SK-N-MC (cell line): ENCODE data around the gene P2RY10.

Source experiments
- DNase-seq: peaks from one replicate; pipeline ENCODE4 v3.0.0-alpha.2; 2011; ENCODE audit warnings: low read depth, low spot score
- H3K27ac ChIP-seq: fragments of 200-600 bp; sonication (generic); 2 replicates; pipeline ENCODE4 v1.5.1; 2016; ENCODE audit warnings: mixed run types
- H3K36me3 ChIP-seq: fragments of 200-600 bp; sonication (generic); 2 replicates; pipeline ENCODE4 v1.6.1; 2017; ENCODE audit warnings: antibody characterized with exemption, low read length, mixed read lengths; ENCODE audit not compliant: insufficient read depth
- H3K4me3 ChIP-seq: fragments of 200-600 bp; sonication (generic); 2 replicates; pipeline ENCODE4 v1.5.1; 2016
- H3K9ac ChIP-seq: fragments of 200-600 bp; sonication (generic); 2 replicates; pipeline ENCODE4 v1.8.0; 2017; ENCODE audit warnings: mixed run types, mixed read lengths; ENCODE audit not compliant: insufficient read length
- H3K9me3 ChIP-seq: fragments of 200-600 bp; sonication (generic); 2 replicates; pipeline ENCODE4 v1.6.1; 2017; ENCODE audit warnings: low read depth, mild to moderate bottlenecking, antibody characterized with exemption, low read length, moderate library complexity, mixed read lengths
- EZH2 ChIP-seq: fragments of 200-600 bp; sonication (generic); IDR thresholded peaks from one replicate; pipeline ENCODE4 v1.6.1; 2017; ENCODE audit warnings: antibody characterized with exemption
- FOXP2 ChIP-seq: optimal IDR thresholded peaks from 2 replicates; pipeline ENCODE3; 2011; ENCODE audit warnings: mild to moderate bottlenecking, moderate library complexity; ENCODE audit not compliant: insufficient read depth; ENCODE audit errors: extremely low read length, control extremely low read depth
- POLR2AphosphoS5 ChIP-seq: IDR thresholded peaks from 2 replicates; pipeline ENCODE4 v1.6.1; 2012; ENCODE audit warnings: mild to moderate bottlenecking, low read depth, low read length, borderline replicate concordance

The P2RY10 gene

GRCh38 chrX:78945186-78945912 lies at the start of gene P2RY10:
TSS of gene P2RY10 (plus strand) at chrX:78945391. CDS start at chrX:78960521, 15,130 bp downstream.
- no peak within 1 kb of the TSS for H3K4me3 ChIP-seq

GRCh38 chrX:78922754-78923153 lies 22.4 kb upstream of the P2RY10 start:
- Histone ChIP-seq H3K36me3 (no peaks in the 10 kb centered on the region), H3K27ac (no peak overlapping the region), H3K9me3 (no peaks in the 10 kb centered on the region), H3K9ac (no peak overlapping the region), H3K4me3 (no peak overlapping the region)
- TF ChIP-seq POLR2AphosphoS5 (no peak), FOXP2 (no peak), EZH2 (no peak)
- DNase-seq: no peak

More at GRCh38 chrX:78945186-78945912, at the start of gene P2RY10:
- no peak for TF ChIP-seq POLR2AphosphoS5
- no peak for TF ChIP-seq FOXP2
- TF ChIP-seq EZH2: no peak
- Histone ChIP-seq H3K36me3 (no peaks in the 10 kb centered on the region), H3K9ac (no peak within 1 kb of the TSS), H3K9me3 (no peaks in the 10 kb centered on the region), H3K27ac (no peak within 1 kb of the TSS)
- DNase-seq: no peak

- no peak for DNase-seq
- TF ChIP-seq EZH2 (no peak), FOXP2 (no peak), POLR2AphosphoS5 (no peak)
- Histone ChIP-seq H3K27ac (no peak overlapping the region), H3K36me3 (no peaks in the 10 kb centered on the region), H3K9ac (no peak overlapping the region), H3K9me3 (no peaks in the 10 kb centered on the region), H3K4me3 (no peak overlapping the region)
Observed at GRCh38 chrX:78923198-78924015, 21.8 kb upstream of the P2RY10 start.

GRCh38 chrX:78931814-78932213 lies 13.4 kb upstream of the P2RY10 start:
- Histone ChIP-seq H3K4me3 (no peak overlapping the region), H3K9me3 (no peaks in the 10 kb centered on the region), H3K36me3 (no peaks in the 10 kb centered on the region), H3K9ac (no peak overlapping the region), H3K27ac (no peak overlapping the region)
- TF ChIP-seq EZH2: no peak
- no peak for DNase-seq

- H3K9ac ChIP-seq: no peak overlapping the region
- DNase-seq: no peak
- H3K36me3 ChIP-seq: no peaks in the 10 kb centered on the region
- H3K9me3 ChIP-seq: no peaks in the 10 kb centered on the region
- TF ChIP-seq FOXP2: no peak
- no peak for TF ChIP-seq EZH2
- TF ChIP-seq POLR2AphosphoS5: no peak
- H3K4me3 ChIP-seq: no peak overlapping the region
- no peak overlapping the region for H3K27ac ChIP-seq
Observed at GRCh38 chrX:78934866-78935265, 10.3 kb upstream of the P2RY10 start.

- DNase-seq: no peak
- no peak overlapping the region for H3K9ac ChIP-seq
Observed at GRCh38 chrX:78944351-78944750, 840 bp upstream of the P2RY10 start.

GRCh38 chrX:78946178-78946931 lies 1.2 kb downstream of the P2RY10 start:
- Histone ChIP-seq H3K4me3 (no peak overlapping the region), H3K36me3 (no peaks in the 10 kb centered on the region), H3K9ac (no peak overlapping the region), H3K27ac (no peak overlapping the region), H3K9me3 (no peaks in the 10 kb centered on the region)
- no peak for DNase-seq
- TF ChIP-seq EZH2: no peak
- TF ChIP-seq POLR2AphosphoS5: no peak
- TF ChIP-seq FOXP2: no peak

More at GRCh38 chrX:78944351-78944750, 840 bp upstream of the P2RY10 start:
- TF ChIP-seq FOXP2 (no peak), EZH2 (no peak), POLR2AphosphoS5 (no peak)
- Histone ChIP-seq H3K27ac (no peak overlapping the region), H3K9me3 (no peaks in the 10 kb centered on the region), H3K36me3 (no peaks in the 10 kb centered on the region), H3K4me3 (no peak overlapping the region)
